ENCODE results near the gene CRY2. TPM values are rescaled to one million over a fixed set of nuclear protein-coding genes. Genes with fewer than 3 reads are reported as not detected.
"Not testable (repeated sequence)": the region's sequence is repeated elsewhere in the genome, so short reads cannot be mapped to it uniquely, and the experiment has no call there.

Gene CRY2
- total RNA-seq, 2 donors from 2014 or later = 14.0 to 31.4 TPM

DNA sequence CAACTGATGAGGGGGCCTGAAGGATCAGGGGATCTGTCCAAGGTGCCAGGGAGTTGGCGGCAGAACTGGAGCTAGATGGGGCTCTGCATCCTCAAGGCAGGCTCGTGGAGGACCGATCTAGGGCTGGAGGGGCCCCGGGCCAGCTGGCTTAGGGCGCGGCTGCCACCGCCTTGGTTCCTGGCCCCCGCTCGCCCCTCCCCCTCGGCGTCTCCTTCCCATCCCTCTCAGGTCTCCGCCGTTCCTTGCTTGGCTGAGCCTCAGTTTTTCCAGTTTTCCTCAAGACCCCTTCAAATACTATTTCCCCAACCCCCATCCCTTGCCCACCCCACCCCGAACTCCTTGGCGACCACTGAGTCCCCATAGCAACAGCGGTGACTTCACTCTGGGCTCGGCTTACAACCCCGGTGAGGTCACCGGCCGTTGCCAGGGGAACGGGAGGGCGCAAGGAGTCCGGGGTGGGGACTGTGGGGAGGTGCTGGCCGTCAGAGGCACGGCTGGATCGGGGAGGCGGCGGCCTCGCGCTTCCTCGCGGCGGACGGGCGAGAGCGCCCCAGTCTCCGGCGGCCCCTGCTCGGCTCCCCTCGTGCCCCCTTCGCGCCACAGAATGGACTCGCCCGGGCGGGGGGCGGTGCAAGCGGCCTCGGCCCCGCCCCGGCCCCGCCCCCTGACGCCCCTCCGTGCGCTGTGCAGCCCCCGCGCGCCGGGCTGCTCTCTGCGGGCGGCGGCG lies 52.3 kb downstream of the CRY2 start:
- Mint-ChIP-seq H3K9me3 (no peaks in the 10 kb centered on the region), H3K27ac (no peak overlapping the region), H3K36me3 (no peaks in the 10 kb centered on the region)
- ATAC-seq (peak; percentile 82 to 87), DNase-seq (ENCODE audit: low spot score in 2 of 2) (peak in 1 of 2 donors; percentile 69)

DNA sequence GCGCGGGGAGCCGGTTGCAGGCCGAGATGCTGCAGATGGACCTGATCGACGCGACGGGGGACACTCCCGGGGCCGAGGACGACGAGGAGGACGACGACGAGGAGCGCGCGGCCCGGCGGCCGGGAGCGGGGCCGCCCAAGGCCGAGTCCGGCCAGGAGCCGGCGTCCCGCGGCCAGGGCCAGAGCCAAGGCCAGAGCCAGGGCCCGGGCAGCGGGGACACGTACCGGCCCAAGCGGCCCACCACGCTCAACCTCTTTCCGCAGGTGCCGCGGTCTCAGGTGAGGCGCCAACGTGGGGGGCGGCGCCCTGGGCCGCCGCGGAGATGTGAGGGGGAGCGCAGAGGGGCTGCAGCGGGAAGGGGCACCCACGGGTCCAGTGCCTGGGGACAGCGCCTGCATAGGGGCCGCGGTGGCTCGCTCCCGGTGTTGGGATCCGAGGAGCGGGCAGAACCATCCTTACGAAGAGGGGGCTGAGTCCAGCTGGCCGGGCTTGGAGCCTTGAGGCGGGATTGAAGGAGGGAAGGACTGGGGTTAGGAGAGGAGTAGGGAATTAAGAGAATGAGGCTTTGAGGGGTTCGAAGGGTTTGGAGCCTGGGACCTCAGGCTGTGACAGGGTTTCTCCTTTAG lies 53.0 kb downstream of the CRY2 start:
- not testable (repeated sequence) for H3K27ac Mint-ChIP-seq; H3K9me3 Mint-ChIP-seq; DNase-seq (ENCODE audit: low spot score in 2 of 2)

DNA sequence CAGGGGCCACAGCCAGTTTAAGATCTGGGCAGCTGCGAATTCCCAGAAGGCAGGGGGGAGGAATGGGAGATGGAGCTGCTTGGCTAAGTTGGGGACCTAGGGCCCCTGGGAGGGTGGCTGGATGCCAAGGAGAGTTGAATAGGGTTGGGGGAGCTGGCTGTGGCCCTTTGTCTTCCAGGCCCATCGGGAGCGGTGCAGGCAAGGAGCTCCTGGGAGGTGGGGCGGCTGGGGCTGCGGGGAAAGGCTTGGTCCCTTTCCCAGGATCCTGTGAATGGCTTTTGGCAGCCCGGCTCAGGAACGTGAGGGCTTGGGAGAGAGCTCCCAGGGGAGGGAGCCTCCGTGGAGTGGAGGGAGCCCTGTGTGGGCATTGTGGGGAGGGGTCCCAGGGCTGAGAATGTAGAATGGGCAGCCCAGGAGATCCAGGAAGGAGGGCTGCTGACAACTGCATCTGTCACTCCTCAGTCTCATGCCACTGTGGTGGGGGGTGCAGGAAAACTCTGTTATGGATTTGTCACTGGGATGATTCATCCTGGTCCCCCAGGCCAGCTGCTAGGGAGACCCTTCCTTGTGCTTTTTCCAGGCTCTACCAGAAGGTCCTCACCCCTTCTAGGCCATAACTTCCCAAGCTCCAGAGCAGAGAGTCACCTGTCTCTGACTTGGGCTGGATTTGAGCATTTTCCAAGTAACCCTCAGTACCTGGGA lies 53.8 kb downstream of the CRY2 start:
- DNase-seq (ENCODE audit: low spot score in 2 of 2) = no peak
- Mint-ChIP-seq H3K9me3 (no peaks in the 10 kb centered on the region), H3K27ac (no peak overlapping the region), H3K36me3 (no peaks in the 10 kb centered on the region)
- ATAC-seq = no peak

More for the DNA sequence above, 53.0 kb downstream of the CRY2 start:
- not testable (repeated sequence) for H3K36me3 Mint-ChIP-seq, ATAC-seq

DNA sequence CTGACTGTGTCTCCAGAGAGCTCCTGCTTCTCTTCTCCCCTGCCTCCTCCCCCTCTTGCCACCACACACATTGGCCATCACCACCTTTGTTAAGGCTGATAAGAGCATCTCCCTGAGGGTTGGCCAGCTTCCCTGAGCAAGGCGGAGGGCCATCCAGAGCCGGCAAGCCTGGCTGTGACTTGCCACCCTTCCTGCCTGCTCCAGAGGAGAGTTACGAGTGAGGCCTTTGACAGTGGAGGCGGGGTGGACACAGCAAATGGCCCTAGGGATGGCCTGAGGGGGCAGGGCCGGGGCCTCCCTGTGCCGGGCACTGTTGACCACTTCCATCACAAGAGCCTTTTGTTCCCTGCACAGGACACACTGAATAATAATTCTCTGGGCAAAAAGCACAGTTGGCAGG lies 54.4 kb downstream of the CRY2 start:
- DNase-seq (ENCODE audit: low spot score in 2 of 2) = no peak
- ATAC-seq = no peak
- no peaks in the 10 kb centered on the region for H3K36me3 Mint-ChIP-seq
- H3K27ac Mint-ChIP-seq = no peak overlapping the region
- no peaks in the 10 kb centered on the region for H3K9me3 Mint-ChIP-seq

DNA sequence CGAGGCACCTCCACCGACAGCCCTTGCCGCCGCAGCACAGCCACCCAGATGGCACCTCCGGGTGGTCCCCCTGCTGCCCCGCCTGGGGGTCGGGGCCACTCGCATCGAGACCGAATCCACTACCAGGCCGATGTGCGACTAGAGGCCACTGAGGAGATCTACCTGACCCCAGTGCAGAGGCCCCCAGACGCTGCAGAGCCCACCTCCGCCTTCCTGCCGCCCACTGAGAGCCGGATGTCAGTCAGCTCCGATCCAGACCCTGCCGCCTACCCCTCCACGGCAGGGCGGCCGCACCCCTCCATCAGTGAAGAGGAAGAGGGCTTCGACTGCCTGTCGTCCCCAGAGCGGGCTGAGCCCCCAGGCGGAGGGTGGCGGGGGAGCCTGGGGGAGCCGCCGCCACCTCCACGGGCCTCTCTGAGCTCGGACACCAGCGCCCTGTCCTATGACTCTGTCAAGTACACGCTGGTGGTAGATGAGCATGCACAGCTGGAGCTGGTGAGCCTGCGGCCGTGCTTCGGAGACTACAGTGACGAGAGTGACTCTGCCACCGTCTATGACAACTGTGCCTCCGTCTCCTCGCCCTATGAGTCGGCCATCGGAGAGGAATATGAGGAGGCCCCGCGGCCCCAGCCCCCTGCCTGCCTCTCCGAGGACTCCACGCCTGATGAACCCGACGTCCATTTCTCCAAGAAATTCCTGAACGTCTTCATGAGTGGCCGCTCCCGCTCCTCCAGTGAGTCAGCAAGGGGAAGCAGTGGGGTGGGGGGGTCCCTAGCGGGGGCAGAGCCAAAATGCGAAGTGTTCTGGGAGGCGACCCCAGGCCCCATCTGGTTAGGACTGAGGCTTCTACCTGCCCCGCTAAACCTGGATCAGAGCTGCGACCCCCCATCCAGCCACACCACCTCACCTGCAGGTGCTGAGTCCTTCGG lies 55.4 kb downstream of the CRY2 start:
- no peaks in the 10 kb centered on the region for H3K9me3 Mint-ChIP-seq
- H3K27ac Mint-ChIP-seq = no peak overlapping the region
- no peaks in the 10 kb centered on the region for H3K36me3 Mint-ChIP-seq
- ATAC-seq (no peak), DNase-seq (ENCODE audit: low spot score in 2 of 2) (no peak)

DNA sequence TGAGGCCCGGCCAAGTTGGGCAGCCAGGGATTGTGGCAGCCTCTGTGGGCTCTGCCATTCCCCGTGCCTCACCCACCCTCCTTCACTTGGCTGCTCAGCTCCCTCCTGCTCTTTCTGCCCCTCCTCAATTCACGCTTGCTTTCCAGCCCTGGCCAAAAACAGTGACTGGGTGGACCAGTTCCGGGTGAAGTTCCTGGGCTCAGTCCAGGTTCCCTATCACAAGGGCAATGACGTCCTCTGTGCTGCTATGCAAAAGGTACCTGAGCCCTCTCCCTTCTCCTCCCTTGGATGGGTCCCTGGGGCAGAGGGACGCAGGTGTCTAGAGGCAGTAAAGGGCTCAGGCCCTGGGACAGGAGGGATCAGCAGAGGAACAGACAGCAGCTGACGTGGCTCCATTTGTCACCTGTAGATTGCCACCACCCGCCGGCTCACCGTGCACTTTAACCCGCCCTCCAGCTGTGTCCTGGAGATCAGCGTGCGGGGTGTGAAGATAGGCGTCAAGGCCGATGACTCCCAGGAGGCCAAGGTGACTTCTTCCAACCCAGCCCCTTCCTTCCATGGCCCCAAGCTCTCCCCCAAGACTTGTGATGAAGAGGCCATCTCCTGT lies 57.1 kb downstream of the CRY2 start:
- no peak for DNase-seq (ENCODE audit: low spot score in 2 of 2)
- H3K36me3 Mint-ChIP-seq = no peaks in the 10 kb centered on the region
- H3K27ac Mint-ChIP-seq = no peak overlapping the region
- ATAC-seq = no peak
- no peaks in the 10 kb centered on the region for H3K9me3 Mint-ChIP-seq

DNA sequence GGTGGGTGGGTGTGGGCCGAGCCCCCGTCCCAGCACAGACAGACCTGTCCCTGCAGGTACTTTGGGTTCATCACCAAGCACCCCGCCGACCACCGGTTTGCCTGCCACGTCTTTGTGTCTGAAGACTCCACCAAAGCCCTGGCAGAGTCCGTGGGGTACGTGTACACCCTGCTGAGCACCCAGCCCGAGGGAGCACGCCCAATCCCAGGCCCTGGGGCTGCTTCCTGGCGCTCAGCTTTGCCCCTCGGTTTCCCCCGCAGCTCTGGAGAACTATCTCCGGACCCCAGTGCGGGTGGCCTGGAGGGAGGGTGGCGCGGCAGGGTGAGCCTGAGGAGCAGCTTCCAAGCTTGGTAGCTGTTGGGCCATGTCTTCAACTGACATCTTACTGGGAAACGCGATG lies 57.8 kb downstream of the CRY2 start:
- H3K9me3 Mint-ChIP-seq = no peaks in the 10 kb centered on the region
- H3K27ac Mint-ChIP-seq = no peak overlapping the region

DNA sequence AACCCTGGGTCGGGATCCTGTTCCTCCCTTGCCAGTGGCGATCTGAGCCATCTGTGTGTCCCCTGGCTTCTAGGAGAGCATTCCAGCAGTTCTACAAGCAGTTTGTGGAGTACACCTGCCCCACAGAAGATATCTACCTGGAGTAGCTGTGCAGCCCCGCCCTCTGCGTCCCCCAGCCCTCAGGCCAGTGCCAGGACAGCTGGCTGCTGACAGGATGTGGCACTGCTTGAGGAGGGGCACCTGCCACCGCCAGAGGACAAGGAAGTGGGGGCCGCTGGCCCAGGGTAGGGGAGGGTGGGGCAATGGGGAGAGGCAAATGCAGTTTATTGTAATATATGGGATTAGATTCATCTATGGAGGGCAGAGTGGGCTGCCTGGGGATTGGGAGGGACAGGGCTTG lies 58.3 kb downstream of the CRY2 start:
- DNase-seq (ENCODE audit: low spot score in 2 of 2); H3K36me3 Mint-ChIP-seq; H3K9me3 Mint-ChIP-seq; H3K27ac Mint-ChIP-seq: not testable (repeated sequence)
- peak; percentile 2 to 6 for ATAC-seq

More for the DNA sequence above, 57.8 kb downstream of the CRY2 start:
- no peaks in the 10 kb centered on the region for H3K36me3 Mint-ChIP-seq
- no peak for DNase-seq (ENCODE audit: low spot score in 2 of 2)
- ATAC-seq = no peak

DNA sequence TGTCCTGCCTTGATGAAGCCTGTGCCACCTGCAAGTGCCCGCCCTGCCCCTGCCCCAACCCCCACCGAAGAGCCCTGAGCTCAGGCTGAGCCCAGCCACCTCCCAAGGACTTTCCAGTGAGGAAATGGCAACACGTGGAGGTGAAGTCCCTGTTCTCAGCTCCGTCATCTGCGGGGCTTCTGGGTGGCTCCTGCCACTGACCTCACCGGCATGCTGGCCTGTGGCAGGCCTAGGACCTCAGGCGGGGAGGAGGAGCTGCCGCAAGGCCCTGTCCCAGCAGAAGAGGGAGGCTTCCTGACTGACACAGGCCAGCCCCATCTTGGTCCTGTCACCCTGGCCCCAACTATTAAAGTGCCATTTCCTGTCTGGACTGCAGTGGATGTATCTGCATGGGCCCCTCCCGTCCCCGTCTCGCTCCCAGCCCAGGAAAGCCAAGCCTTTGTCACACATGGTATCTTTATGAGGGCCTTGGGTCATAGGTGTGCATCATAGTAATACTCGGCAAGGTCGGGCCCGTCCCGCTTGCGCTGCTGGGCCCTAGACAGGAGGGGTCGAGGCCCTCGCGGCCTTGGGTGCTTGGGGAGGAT lies 58.9 kb downstream of the CRY2 start:
- no peak for DNase-seq (ENCODE audit: low spot score in 2 of 2)
- Mint-ChIP-seq H3K9me3 (no peaks in the 10 kb centered on the region), H3K27ac (no peak overlapping the region), H3K36me3 (no peaks in the 10 kb centered on the region)
- peak; percentile 8 to 74 for ATAC-seq

DNA sequence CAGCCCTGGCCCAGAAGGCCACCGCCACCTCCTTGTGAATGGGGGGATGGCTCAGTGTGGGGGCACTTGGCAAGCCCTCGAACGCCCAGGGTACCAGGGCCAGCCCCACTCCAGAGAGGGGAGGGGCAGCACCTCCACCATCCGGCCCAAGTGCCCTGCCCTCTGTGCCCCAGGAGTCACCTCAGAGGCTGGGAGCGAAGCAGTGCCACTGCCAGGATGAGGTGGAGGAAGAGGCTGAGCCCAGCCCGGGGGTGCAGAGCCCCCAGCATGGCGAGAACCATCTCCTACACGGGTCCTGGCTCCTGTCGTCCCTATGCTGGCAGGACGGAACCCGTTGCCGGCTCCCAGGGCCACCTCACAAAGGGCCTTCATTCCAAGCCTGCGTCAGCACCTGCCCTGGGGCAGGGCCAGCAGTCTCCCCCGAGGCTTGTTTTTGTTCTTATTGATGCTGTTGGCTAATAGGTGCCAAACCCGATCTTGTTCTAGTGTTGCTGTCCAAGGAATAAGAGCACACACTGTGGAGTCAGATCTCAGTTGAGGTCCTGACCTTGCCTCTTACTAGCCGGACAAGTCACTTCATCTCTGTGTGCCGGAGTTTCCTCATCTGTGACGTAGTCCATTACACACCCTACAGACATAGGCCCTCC lies 59.8 kb downstream of the CRY2 start, which contains the start of gene FREY1:
TSS of gene FREY1 (minus strand) at position 307 of the 647 bp plus-strand sequence. CDS start at position 281, 26 bp downstream.
- ATAC-seq = no peak
- Mint-ChIP-seq H3K36me3 (no peaks in the 10 kb centered on the region), H3K27ac (peak within 1 kb of the TSS in 1 of 2 donors; percentile 37), H3K9me3 (no peaks in the 10 kb centered on the region)
- no peak for DNase-seq (ENCODE audit: low spot score in 2 of 2)

DNA sequence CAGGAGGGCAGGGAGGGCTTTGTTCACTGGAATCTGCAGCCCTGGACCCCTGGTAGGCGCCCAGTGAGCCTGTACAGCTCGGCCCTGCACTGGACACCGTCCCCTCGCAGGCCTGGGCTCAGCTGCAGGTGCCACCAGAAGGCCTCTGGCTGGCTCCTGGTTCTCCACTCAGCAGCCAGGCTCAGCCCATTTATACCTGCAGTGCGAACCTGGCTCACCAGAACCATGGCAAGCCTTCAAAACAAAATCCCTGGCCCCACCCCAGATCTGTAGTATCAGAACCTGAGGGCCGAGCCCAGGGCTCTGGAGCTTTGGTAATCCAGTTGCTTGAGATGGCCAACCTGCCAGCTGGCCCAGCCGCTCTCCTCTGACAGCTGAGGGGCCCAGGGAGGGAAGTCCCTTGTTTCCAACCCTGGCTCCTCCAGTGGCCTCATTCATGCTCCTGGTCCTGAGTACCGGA lies 60.7 kb downstream of the CRY2 start:
- no peak for ATAC-seq
- no peak for DNase-seq (ENCODE audit: low spot score in 2 of 2)
- peak overlapping the region; percentile 12 to 37 for H3K27ac Mint-ChIP-seq
- H3K9me3 Mint-ChIP-seq = no peaks in the 10 kb centered on the region
- no peaks in the 10 kb centered on the region for H3K36me3 Mint-ChIP-seq

DNA sequence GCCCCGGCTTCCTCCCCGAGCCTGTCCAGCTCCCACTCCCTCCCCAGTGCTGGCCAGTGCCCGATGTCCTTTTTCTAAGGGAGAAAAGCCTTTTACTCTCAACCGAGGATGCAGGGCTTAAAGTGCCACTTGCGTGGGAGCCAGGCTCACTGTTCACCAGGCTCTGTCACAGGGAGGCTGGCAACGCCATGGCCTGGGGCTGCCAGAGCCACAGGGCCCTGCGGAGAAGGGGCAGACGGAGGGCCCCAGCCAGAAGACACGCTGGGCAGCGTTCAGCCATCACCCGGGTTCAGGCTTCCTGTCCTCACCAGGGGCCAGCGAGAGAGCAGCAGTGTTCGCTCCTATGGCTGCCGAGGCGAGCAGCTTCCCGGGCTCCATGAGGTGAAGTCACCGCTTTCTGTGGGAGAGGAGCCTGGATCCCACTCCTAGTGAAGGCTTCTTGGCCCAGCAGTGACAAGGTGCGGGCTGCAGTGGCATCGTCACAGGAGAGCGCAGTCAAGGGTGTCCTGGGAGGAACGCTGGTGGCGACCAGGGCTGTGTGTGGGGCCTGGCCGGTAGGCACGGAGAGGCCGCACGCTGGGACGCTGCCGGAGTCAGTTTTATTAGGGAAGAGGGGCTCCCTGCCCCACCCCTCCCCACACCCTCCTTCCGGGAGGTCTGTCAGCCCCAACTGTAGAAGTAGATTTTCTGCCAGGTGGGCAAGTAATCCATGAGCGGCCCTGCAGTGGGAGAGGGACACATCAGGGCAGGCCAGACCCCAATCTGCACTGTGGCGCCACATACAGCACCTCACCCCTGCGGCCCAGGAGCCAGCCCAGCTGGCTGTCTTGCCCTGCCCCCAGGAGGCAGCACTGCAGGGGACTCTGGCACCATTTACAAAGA lies 62.6 kb downstream of the CRY2 start:
- DNase-seq (ENCODE audit: low spot score in 2 of 2) = no peak
- H3K27ac Mint-ChIP-seq = no peak overlapping the region
- no peaks in the 10 kb centered on the region for H3K36me3 Mint-ChIP-seq
- no peaks in the 10 kb centered on the region for H3K9me3 Mint-ChIP-seq
- ATAC-seq = no peak

DNA sequence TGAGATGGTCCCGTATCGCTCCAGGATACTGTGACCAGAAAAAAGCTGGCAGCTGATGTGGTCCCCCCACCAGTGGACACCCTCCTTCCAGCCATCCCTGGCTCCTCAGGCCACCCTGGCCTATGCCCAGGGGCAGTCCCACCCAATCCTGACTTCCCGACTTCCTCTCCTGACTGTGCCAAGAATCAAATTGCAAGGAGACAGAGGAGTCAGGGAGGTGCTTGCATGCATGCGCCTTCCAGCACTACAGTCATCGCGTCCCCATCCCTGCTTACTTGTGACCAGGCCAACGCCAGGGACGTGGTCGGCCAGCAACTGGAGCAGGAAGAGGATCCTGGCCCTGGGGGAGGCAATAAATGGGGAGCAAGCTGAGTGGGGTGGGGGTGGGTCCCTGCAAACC lies 63.3 kb downstream of the CRY2 start:
- no peak for DNase-seq (ENCODE audit: low spot score in 2 of 2)
- Mint-ChIP-seq H3K27ac (peak overlapping the region in 1 of 2 donors; percentile 37), H3K36me3 (no peaks in the 10 kb centered on the region), H3K9me3 (no peaks in the 10 kb centered on the region)
- no peak for ATAC-seq

DNA sequence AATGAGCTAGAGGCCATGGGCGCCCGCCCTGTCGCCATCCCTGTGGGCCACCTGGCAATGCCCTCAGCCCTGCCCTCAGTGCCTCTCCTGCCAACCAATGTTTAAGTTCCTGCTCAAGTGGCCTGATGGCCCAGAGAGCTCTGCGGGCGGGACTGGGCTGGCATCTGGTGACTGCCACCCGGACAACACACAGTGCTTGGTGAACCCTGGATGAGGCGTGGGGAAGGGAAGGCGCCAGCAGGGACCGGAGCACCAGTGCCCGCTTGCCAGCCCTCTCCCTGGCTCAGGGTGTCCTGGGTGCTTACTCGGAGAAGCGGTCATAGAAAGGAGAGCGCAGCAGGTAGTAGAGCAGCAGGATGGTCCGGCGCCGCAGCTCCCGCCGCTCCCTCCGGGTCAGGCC lies 66.2 kb downstream of the CRY2 start:
- no peak for ATAC-seq
- Mint-ChIP-seq H3K9me3 (no peaks in the 10 kb centered on the region), H3K27ac (peak overlapping the region; percentile 8 to 86), H3K36me3 (no peaks in the 10 kb centered on the region)
- no peak for DNase-seq (ENCODE audit: low spot score in 2 of 2)
